IgD-negative memory B cell (primary cell): Measurements from ENCODE around the gene MRPL49. TPM values are rescaled to one million over a fixed set of nuclear protein-coding genes. Genes with fewer than 3 reads are reported as not detected.
"Not testable (repeated sequence)": the region's sequence is repeated elsewhere in the genome, so short reads cannot be mapped to it uniquely, and the experiment has no call there.

Experiments
- H3K27ac Mint-ChIP-seq, 3 donors: one replicate each; pipeline ENCODE4 v1.8.0; 2020 to 2022; ENCODE audit warnings: mild to moderate bottlenecking in 3 of 3, mixed read lengths in 3 of 3, moderate library complexity in 1 of 3
- H3K27me3 Mint-ChIP-seq: one replicate; pipeline ENCODE4 v1.8.0; 2021; ENCODE audit warnings: mixed read lengths
- H3K36me3 Mint-ChIP-seq: one replicate; pipeline ENCODE4 v1.8.0; 2020; ENCODE audit warnings: mild to moderate bottlenecking, mixed read lengths
- H3K4me1 Mint-ChIP-seq, 3 donors: one replicate each; pipeline ENCODE4 v1.8.0; 2020 to 2022; ENCODE audit warnings: mixed read lengths in 3 of 3, mild to moderate bottlenecking in 1 of 3
- H3K4me3 Mint-ChIP-seq, 4 donors: one replicate each; pipeline ENCODE4 v1.8.0; 2020 to 2022; ENCODE audit warnings: mild to moderate bottlenecking in 4 of 4, mixed read lengths in 4 of 4, moderate library complexity in 3 of 4
- H3K9me3 Mint-ChIP-seq, 3 donors: one replicate each; pipeline ENCODE4 v1.8.0; 2020 to 2021; ENCODE audit warnings: mixed read lengths in 3 of 3, mild to moderate bottlenecking in 1 of 3
- polyA plus RNA-seq: library from polyadenylated mRNA; unstranded; fragments of 300-500 nt; fragmentation: Illumina TruSeq; gene quantifications from one replicate; pipeline ENCODE4 v1.2.3, GENCODE V29; 2021

Gene MRPL49
- polyA plus RNA-seq, 1 donor from 2014 or later, result 95.5 TPM

GRCh38 chr11:65172600-65172999, 50.5 kb downstream of the MRPL49 start:
- Mint-ChIP-seq H3K36me3 (peaks cover 3% of the 10 kb centered on the region), H3K27me3 (no peaks in the 10 kb centered on the region), H3K9me3 (no peaks in the 10 kb centered on the region), H3K4me3 (no peak overlapping the region), H3K27ac (no peak overlapping the region), H3K4me1 (peaks cover 7 to 11% (median 8%) of the 10 kb centered on the region in 3 donors)

GRCh38 chr11:65174571-65175010, 52.5 kb downstream of the MRPL49 start:
- H3K9me3 Mint-ChIP-seq, H3K27ac Mint-ChIP-seq, H3K4me3 Mint-ChIP-seq, H3K36me3 Mint-ChIP-seq, H3K27me3 Mint-ChIP-seq: not testable (repeated sequence)
- H3K4me1 Mint-ChIP-seq, result peaks cover under 1 to 11% (median 2%) of the 10 kb centered on the region in 3 donors

Other genes with a start within 250 kb of the MRPL49 start
- gene EHD1, start 243.7 kb upstream of the MRPL49 start, polyA plus RNA-seq, result 210 TPM
- gene ATG2A, start 205.1 kb upstream of the MRPL49 start, polyA plus RNA-seq, result 3.9 TPM
- 11.4 TPM for gene PPP2R5B, start 197.6 kb upstream of the MRPL49 start, polyA plus RNA-seq
- gene GPHA2, start 186.4 kb upstream of the MRPL49 start, polyA plus RNA-seq, result not detected
- gene MAJIN, start 150.2 kb upstream of the MRPL49 start, polyA plus RNA-seq, result 0.39 TPM
- gene BATF2, start 125.3 kb upstream of the MRPL49 start, polyA plus RNA-seq, result 0.29 TPM
- 100 TPM for gene ARL2, start 108.2 kb upstream of the MRPL49 start, polyA plus RNA-seq
- gene SNX15, start 94.9 kb upstream of the MRPL49 start, polyA plus RNA-seq, result 24.4 TPM
- gene SAC3D1, start 81.1 kb upstream of the MRPL49 start, polyA plus RNA-seq, result 7.2 TPM
- gene NAALADL1, start 63.8 kb upstream of the MRPL49 start, polyA plus RNA-seq, result 21.5 TPM
- 2.0 TPM for gene CDCA5, start 38.3 kb upstream of the MRPL49 start, polyA plus RNA-seq
- gene ZFPL1, start 38.1 kb upstream of the MRPL49 start, polyA plus RNA-seq, result 36.4 TPM
- 88.2 TPM for gene VPS51, start 26.1 kb upstream of the MRPL49 start, polyA plus RNA-seq
- 18.2 TPM for gene TM7SF2, start 10.4 kb upstream of the MRPL49 start, polyA plus RNA-seq
- 20.2 TPM for gene ZNHIT2, start 4.6 kb upstream of the MRPL49 start, polyA plus RNA-seq
- 1,422 TPM for gene FAU, start 187 bp upstream of the MRPL49 start, polyA plus RNA-seq
- 61.2 TPM for gene SYVN1, start 12.2 kb downstream of the MRPL49 start, polyA plus RNA-seq
- not detected for gene SPDYC, start 47.9 kb downstream of the MRPL49 start, polyA plus RNA-seq
- 113 TPM for gene CAPN1, start 59.6 kb downstream of the MRPL49 start, polyA plus RNA-seq
- 13.0 TPM for gene POLA2, start 139.6 kb downstream of the MRPL49 start, polyA plus RNA-seq
- gene CDC42EP2, start 192.5 kb downstream of the MRPL49 start, polyA plus RNA-seq, result not detected
- gene DPF2, start 211.5 kb downstream of the MRPL49 start, polyA plus RNA-seq, result 77.7 TPM
- gene TIGD3, start 232.4 kb downstream of the MRPL49 start, polyA plus RNA-seq, result 2.3 TPM